Heart left ventricle (tissue), 16 donors: ENCODE data around the gene UBL3. TPM values are rescaled to one million over a fixed set of nuclear protein-coding genes. Genes with fewer than 3 reads are reported as not detected.
A peak's percentile ranks its signal among the peaks of the same experiment; 100 is the strongest.

Source experiments
- ATAC-seq, 4 donors: fragments of 200-7000 bp; cut with Tn5 transposase; one replicate each; pipeline ENCODE4 v1.9.1; 2020 to 2022; ENCODE audit warnings: moderate library complexity in 4 of 4, mild to moderate bottlenecking in 3 of 4, moderate number of reproducible peaks in 1 of 4
- DNase-seq, 5 donors: peaks; one replicate each; pipeline ENCODE4 v3.0.0-alpha.2; 2020
- H3K27ac ChIP-seq, 12 donors: fragments of 200-600 bp; sonication (generic) in 4 of 12; one replicate each; pipeline versions ENCODE4 v1.5.0 to v1.8.0; 2016 to 2022; ENCODE audit warnings: mild to moderate bottlenecking in 2 of 12
- H3K27me3 ChIP-seq, 9 donors: fragments of 200-600 bp; sonication (generic) in 2 of 9; one replicate each; pipeline versions ENCODE4 v1.5.1 to v1.8.0; 2016 to 2022; ENCODE audit warnings: mild to moderate bottlenecking in 3 of 9
- H3K36me3 ChIP-seq, 9 donors: fragments of 200-600 bp; sonication (generic) in 2 of 9; one replicate each; pipeline versions ENCODE4 v1.5.0 to v1.8.0; 2018 to 2022; ENCODE audit warnings: mild to moderate bottlenecking in 2 of 9
- H3K4me1 ChIP-seq, 12 donors: fragments of 200-600 bp; sonication (generic) in 4 of 12; one replicate each; pipeline versions ENCODE4 v1.5.0 to v1.8.0; 2016 to 2022; ENCODE audit warnings: mild to moderate bottlenecking in 3 of 12
- H3K4me3 ChIP-seq, 12 donors: fragments of 200-600 bp; sonication (generic) in 4 of 12; one replicate each; pipeline versions ENCODE4 v1.5.0 to v1.8.0; 2017 to 2022; ENCODE audit warnings: mild to moderate bottlenecking in 9 of 12, moderate library complexity in 4 of 12
- H3K9me3 ChIP-seq, 12 donors: fragments of 200-600 bp; sonication (generic) in 4 of 12; one replicate each; pipeline versions ENCODE4 v1.5.0 to v1.8.0; 2016 to 2022; ENCODE audit warnings: mild to moderate bottlenecking in 1 of 12
- CTCF ChIP-seq, 12 donors: fragments of 200-600 bp; sonication (generic) in 4 of 12; IDR thresholded peaks; one replicate each; pipeline versions ENCODE4 v1.5.0 to v1.8.0; 2018 to 2022; ENCODE audit warnings: antibody characterized with exemption in 12 of 12, mild to moderate bottlenecking in 5 of 12
- POLR2A ChIP-seq, 2 donors: fragments of 450-650 bp; IDR thresholded peaks; one replicate each; pipeline ENCODE4 v1.6.1; 2017; ENCODE audit warnings: antibody characterized with exemption in 2 of 2, mild to moderate bottlenecking in 2 of 2, moderate library complexity in 2 of 2
- WGBS, 4 donors: extraction: QIAGEN DNeasy Blood & Tissue Kit in 2 of 4; methylation state at CpG; one replicate each; pipeline versions ENCODE4 v1.1.5 to v1.1.7; 2013 to 2018; 5-methylcytosine and 5-hydroxymethylcytosine counted together
- intact Hi-C, 10 donors: fragments of 100-400 bp; cut with DNase I; formaldehyde crosslinking; loops; one replicate each; pipeline versions ENCODE4 v1.11.1 to v1.14.2; 2022
- polyA plus RNA-seq, 2 donors: library from polyadenylated mRNA; stranded (reverse); fragments of 200-250 nt; gene quantifications; one replicate each; pipeline ENCODE4 v1.2.3, GENCODE V29; 2013
- total RNA-seq, 9 donors: library from RNA; depleted of rRNA in 2 of 9; stranded (reverse); fragments of >200 nt in 2 of 9; fragmentation: NEBNext Ultra II Directional in 3 of 9; extraction: Animal tissue kit (Norgen Biotek cat#: 25700) in 3 of 9; gene quantifications; one replicate each; pipeline versions ENCODE4 v1.1.0 to v1.2.4, GENCODE V29; 2016 to 2023
- donor health status: ischemic (EF 13 %, LVEDD 7.1; RV severe dilation, severe dysfunction).
- donor health status: healthy with polysubstance abuse.
- donor health status: DM: no; HTN: yes; CAD: no.
- donor health status: DM: no; HTN: no; CAD: no.
- donor health status: ischemic (EF 25% LVEDD 6.9; RV normal size, moderate dysfunction).
- donor health status: ischemic (EF 25% LVEDD 5.7; RV mildly dilated, moderate dysfunction).
- donor health status: healthy.
- donor health status: DM: yes; HTN: yes; CAD: no.
- donor health status: ischemic (EF 35%, LVEDD 5.7; RV mildly dilated, moderate dysfunction).
- donor health status: nonischemic (EF 11% LVEDD 7.7; RV severe dilation, severe dysfunction).
- donor health status: DM: yes; HTN: yes; CAD: no.
- donor health status: PGD.
- donor health status: ischemic (EF 29% LVEDD 5.4; RV normal size, mild dysfunction).
- donor health status: nonischemic (EF 23%, LVEDD 6.1; RV moderate dilation, normal function).

Gene UBL3
- total and polyA plus RNA-seq, 11 donors: 9.1 to 27.7 (median 20.6) TPM

GRCh38 chr13:29846475-29847256 lies 3.8 kb downstream of the UBL3 start:
- peaks cover 0 to 48% (median 30%) of the 10 kb centered on the region in 12 donors for H3K4me1 ChIP-seq
- TF ChIP-seq CTCF (IDR thresholded peaks at IDR 0.05) (no peak), POLR2A (IDR thresholded peaks at IDR 0.05) (no peak)
- intact Hi-C loops: loop anchor here in 9 of 10 donors (2.0 to 10.0 kb wide), 10 partner anchors 72 to 342 kb away; no protein-coding TSS in a partner anchor
- H3K9me3 ChIP-seq: no peaks in the 10 kb centered on the region
- H3K36me3 ChIP-seq: no peaks in the 10 kb centered on the region
- no peaks in the 10 kb centered on the region for H3K27me3 ChIP-seq
- WGBS, 4 donors: 54 to 60% (median 57%) methylated on average over 6 of the region's 6 CpGs
- no peak for DNase-seq
- no peak for ATAC-seq
- peak overlapping the region in 7 of 12 donors; percentile 36 to 99 (median 77) for H3K27ac ChIP-seq
- peak overlapping the region in 11 of 12 donors; percentile 10 to 96 (median 86) for H3K4me3 ChIP-seq

- Histone ChIP-seq H3K27ac (no peak overlapping the region), H3K4me3 (no peak overlapping the region), H3K27me3 (no peaks in the 10 kb centered on the region), H3K4me1 (peaks cover 0 to 54% (median 29%) of the 10 kb centered on the region in 12 donors), H3K9me3 (no peaks in the 10 kb centered on the region), H3K36me3 (no peaks in the 10 kb centered on the region)
- intact Hi-C loops: loop anchor here in 9 of 10 donors (2.0 to 10.0 kb wide), 10 partner anchors 71 to 341 kb away; no protein-coding TSS in a partner anchor
- DNase-seq: no peak
- WGBS, 4 donors: 69 to 75% (median 75%) methylated on average over 2 of the region's 2 CpGs
- TF ChIP-seq POLR2A (IDR thresholded peaks at IDR 0.05) (no peak), CTCF (IDR thresholded peaks at IDR 0.05) (peak in 10 of 12 donors; percentile 23 to 61 (median 38))
- no peak for ATAC-seq
Measured at GRCh38 chr13:29845440-29846056, 4.9 kb downstream of the UBL3 start.

- H3K4me1 ChIP-seq: peaks cover 0 to 61% (median 31%) of the 10 kb centered on the region in 12 donors
- H3K27me3 ChIP-seq: no peaks in the 10 kb centered on the region
- ATAC-seq (no peak), DNase-seq (no peak)
- intact Hi-C loops: loop anchor here in 6 of 10 donors (2.0 to 10.0 kb wide), 6 partner anchors 70 to 347 kb away; no protein-coding TSS in a partner anchor
- no peak overlapping the region for H3K4me3 ChIP-seq
- no peak overlapping the region for H3K27ac ChIP-seq
- 89 to 92% (median 91%) methylated on average over 1 of the region's 1 CpG for WGBS, 4 donors
- H3K9me3 ChIP-seq: no peaks in the 10 kb centered on the region
- H3K36me3 ChIP-seq: no peaks in the 10 kb centered on the region
- TF ChIP-seq POLR2A (IDR thresholded peaks at IDR 0.05) (no peak), CTCF (IDR thresholded peaks at IDR 0.05) (no peak)
Measured at GRCh38 chr13:29844441-29844840, 6.0 kb downstream of the UBL3 start.

GRCh38 chr13:29840585-29840984 lies 9.8 kb downstream of the UBL3 start:
- no peak for DNase-seq
- peaks cover 0 to 60% (median 19%) of the 10 kb centered on the region in 12 donors for H3K4me1 ChIP-seq
- H3K36me3 ChIP-seq: no peaks in the 10 kb centered on the region
- no peak for ATAC-seq
- intact Hi-C loops: loop anchor here in 6 of 10 donors (5.0 to 10.0 kb wide), 5 partner anchors 66 to 343 kb away; no protein-coding TSS in a partner anchor
- no peak overlapping the region for H3K4me3 ChIP-seq
- no peak overlapping the region for H3K27ac ChIP-seq
- H3K27me3 ChIP-seq: no peaks in the 10 kb centered on the region
- WGBS, 4 donors: 73 to 80% (median 77%) methylated on average over 3 of the region's 3 CpGs
- TF ChIP-seq POLR2A (IDR thresholded peaks at IDR 0.05) (no peak), CTCF (IDR thresholded peaks at IDR 0.05) (no peak)
- H3K9me3 ChIP-seq: no peaks in the 10 kb centered on the region
